GM18858 (cell line): ENCODE measurements around the gene PDGFRB.

Experiments
- ATAC-seq: cut with Tn5 transposase; IDR thresholded peaks from one replicate; pipeline ENCODE4 v1.9.1; 2021; ENCODE audit not compliant: unreplicated experiment

PDGFRB gene

DNA sequence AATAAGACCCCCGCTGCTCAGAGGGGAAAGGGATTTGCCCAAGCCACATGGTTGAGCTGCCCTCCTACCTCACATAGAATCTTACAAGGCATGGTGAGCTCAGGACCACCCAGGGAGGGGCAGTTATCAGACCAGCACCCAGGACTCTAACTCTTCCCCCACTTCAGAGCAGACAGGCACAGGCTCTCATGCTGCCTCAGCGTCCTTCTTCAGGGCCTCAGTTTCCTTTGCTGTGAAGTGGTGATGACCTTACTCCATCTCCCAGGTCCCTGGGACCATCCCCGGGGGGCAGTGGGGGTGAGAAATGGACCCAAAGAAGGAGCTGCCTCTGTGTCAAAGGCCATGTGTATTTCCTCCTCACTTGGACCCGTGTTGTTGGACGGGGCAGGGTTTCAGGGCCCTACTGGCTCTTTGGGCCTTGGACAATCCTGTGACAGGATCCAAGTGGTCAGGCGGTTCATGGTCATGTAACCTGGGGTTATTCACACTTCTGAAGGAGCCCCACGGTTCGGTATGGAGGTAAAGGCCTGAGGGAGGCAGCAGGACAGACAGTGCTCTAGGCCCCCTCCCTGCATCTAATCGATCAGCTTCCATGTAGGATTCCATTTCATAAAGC is 37.6 kb downstream of the PDGFRB start:
- ATAC-seq = no peak

DNA sequence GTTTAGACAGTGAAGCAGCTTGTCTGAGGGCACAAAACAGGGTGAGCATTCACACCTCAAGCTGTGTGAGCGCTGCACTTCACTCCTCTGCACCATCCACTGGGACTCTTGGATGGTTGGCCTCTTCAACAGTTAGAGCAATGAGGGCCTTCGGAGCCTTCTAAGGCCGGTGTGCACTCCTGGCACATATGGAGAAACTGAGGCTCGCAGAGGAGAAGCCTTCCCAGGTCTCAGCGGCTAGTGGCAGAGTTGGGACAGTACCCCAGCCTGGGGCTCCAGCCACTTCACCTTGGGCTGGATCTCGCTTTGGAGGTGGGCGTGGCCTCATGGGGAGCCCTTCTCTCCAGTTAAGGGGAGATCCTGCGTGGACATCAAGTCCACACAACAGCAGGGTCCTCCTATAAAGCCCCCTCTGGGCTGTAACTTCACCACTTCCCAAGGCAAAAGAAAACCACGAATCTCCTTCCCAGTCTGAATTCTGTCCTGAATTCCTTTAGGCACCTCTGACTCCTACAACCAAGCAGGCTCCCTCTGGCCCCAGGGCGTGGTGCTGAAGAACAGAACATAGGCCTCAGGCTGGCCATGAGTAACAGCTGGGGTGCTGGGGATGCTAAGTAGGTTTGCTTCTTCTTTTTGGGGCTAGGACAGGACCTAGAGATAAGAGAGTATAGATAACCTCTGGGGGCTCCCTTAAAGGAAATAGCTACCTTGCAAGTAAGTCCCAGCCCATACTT is 38.8 kb downstream of the PDGFRB start:
- ATAC-seq = no peak

DNA sequence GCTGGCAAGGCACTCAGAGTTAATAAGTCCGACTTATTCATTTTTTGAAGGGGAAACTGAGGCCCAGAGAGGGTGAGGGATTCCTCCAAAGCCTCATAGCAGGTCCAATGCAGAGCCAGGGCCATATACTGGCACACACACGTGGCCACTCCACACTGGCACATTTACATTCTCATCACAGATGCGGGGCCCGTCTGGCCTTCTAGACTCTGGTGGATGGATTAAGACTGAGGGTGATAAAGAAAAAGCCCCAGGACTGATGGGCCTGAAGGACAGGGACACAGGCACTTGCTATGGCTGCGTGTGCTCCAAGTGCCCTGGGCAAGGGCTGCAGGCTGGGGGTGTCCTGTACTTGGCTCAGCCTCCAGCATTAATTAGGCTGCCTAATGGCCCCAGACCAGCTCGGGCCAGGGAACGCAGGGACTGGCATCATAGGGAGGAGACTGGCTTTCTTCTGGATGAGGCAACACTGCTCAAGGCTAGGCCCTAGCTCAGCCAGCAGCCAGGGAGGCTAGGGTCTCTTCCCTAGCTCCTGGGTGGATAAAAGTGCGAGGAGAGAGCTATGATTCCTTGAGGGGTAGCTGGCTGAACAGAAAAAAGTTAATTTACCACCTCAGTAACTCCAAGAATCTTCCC is 40.8 kb downstream of the PDGFRB start:
- ATAC-seq = no peak

DNA sequence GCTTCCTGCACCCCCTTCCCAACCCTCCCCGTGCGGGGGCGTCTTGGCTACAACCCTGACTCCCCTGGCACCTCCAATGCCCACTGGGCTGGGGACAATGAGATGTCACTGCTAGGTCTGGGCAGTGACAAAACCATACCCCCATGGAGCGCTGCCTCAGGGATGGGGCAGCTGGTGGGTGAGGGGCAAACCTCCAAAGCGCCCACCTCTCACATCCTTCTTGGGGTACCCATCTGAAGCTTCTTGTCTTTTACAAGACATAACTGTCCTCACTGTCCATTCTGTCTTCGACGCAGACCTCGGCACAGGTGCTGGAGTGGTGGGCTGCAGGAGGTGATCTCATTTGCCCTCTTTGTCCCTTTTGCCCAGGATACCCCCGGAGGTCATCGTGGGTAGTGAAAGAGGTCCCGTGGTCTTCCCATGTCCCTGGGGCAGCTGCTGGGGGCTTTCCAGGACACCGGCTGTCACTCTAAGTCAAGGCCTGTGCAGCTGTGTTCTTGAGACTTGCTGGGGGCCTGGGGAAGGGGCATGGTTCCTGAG is 41.5 kb downstream of the PDGFRB start:
- no peak for ATAC-seq

DNA sequence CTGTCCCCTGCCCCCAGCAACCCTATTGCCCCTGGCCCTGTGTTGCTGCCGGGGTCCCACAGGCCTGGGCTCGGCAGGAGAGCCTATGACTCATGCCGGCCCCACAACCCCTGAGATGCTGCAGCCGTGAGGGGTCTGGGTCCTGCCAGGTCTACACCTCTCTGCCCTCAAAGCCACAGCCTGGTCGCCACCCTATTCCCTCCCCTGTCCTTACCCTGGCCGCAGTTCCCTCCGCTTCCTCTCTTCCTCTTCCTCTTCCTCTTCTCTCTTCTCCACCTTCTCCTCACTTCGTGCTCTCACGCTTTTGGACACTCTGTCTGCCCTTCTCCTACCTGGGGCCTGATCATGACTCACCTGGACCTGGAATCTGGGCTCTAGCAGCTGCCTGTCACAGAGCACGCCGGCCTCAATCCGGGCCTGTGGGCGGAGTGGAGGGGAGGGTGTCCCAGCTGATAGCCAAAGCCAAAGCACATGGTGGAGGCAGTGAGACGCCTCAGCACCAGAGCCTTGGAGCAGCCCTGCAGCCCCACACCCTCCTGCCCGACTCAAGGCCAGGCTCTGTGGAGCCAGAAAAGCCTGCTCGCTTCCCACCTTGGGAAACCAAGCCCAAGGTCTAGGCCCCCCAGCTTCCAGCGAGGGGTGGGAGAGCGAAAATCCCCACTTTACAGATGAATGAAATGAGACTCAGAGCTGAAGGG is 42.4 kb downstream of the PDGFRB start:
- ATAC-seq = no peak

DNA sequence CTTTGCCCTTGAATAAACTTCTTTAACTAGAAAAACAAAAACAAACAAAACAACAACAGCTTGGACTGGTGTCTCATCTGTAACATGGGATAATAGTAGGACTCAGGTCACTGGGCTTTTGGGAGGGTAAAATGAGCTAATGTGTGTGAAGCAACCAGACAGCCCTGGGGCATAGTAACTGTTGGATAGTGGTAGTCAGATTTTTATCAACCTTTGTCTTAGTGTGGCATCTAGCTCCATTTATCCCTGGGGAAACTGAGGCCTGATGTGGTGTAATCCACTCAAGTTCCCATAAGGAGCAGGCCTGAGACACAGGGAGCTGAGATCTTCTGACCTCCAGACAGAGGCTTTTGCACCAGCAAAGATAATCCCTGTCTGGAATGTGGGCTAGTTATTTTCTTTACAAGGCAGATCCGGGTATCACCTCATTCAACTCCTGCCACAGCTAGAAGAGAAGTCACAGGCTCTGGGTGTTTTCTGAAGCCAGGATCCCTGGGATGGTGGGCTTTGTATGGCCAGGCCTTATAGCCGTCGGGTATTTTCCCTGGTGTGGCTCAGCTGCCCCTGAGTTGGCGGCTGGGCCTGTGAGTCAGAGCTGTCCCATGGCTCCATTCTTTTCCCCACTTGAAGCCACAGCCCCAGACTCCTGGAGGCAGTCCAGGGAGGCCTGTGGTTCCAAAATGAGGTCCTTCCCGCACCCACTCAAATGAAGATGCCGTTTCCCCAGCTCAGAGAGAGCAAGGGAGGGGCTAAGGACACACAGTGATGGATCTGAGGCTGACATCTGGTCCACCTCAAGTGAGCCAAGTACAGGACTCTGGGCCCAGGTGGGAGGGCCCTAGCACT is 43.2 kb downstream of the PDGFRB start:
- no peak for ATAC-seq

DNA sequence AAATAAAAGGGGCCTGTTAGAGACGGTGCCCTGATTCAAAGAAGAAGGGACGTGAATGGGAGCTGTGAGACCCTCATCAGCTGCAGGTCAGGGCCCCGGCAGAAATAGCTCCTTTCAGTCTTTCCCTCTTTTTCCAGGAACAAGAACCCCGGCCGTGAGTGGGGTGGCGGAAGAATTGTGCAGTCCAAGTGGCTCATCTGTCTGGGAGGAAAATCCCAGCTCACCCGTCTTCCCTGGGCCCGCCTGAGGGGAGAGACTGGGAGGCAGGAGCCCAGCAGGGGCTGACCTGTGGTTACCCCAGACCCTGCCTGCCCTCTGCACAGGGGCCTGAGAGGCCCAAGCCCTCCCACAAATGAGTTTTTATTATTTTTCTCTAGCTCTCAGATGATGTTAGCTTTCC is 44.5 kb downstream of the PDGFRB start:
- no peak for ATAC-seq

DNA sequence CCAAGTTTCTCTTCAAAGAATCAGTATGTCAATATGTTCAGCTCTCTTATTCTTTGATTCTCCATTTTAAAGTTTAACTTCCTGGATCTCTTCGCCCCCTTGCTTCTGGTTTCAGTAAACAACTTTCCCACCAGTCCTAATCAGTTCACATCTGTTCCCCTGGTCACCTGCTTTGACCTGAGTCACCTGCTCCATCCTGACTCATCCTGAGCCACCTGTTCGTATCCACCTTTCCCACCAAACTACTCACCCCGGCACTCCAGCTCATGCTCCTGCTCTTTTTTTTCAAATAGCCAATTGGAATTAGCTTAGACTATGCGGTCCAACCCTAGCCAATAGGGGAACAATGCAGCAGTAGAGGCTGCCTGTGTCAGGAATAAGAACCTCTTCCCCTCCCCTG is 45.7 kb downstream of the PDGFRB start:
- no peak for ATAC-seq

DNA sequence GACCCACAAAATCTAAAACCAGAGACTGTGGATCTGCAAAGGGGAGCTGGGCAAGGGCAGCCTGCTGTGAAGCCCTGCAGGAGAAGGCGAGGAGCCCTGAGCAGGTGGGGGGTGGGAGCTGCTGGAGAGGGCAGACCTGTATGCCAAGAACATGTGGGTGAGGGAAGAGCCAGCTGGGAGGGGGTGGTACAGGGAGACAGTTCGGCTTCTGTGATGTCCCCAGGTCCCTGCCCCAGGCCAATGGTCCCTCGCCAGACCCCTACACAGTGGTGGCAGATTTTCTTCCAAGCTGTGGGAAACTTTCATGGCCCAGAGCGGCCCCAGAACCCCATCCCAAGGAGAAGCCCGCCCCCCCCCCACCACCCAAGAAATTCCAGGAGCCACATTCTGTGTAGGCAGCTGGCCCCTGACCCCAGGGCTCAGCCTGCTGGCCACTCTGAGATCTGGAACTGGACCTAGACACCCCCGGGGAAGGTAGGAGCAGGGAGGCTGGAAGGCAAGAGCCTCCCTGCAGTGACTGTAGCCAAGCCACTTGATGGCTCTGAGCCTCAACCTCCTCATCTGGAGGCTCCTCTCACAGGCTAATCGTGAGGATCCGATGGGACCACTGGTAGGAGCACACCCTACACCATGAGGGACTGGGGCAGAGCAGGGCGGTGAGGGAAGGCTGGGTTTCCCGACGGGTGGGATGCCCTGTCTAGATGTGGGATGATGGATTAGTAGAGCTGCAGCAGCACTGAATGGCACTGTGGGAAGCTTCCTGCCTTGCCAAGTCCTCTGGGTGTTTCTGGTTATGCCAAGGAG is 46.7 kb downstream of the PDGFRB start:
- no peak for ATAC-seq

DNA sequence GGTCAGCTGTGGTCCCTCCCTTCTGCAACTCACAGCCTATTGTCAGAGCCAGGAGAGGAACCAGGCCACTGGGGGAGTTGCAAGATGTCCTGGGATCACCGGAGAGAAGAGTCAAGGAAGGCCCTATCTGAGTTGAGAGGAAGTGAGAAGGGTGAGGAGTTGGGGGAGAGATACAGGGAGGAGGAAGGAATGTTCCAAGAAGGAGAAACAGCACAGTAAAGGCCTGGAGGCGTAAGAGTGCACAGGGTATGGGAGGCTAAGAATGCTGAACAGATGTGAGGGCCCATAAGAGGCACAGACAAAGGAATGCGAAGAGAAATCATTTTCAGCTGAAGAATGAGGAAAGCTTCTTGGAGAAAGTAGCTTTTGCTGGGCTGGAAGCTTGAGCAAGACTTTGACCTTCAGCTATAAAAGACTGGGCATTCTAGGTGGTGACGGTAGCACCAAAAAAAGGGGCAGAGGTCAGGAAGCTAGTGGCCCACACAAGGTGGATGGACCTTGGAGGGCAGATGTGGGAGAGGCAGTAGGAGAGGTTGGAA is 47.7 kb downstream of the PDGFRB start:
- ATAC-seq = no peak

DNA sequence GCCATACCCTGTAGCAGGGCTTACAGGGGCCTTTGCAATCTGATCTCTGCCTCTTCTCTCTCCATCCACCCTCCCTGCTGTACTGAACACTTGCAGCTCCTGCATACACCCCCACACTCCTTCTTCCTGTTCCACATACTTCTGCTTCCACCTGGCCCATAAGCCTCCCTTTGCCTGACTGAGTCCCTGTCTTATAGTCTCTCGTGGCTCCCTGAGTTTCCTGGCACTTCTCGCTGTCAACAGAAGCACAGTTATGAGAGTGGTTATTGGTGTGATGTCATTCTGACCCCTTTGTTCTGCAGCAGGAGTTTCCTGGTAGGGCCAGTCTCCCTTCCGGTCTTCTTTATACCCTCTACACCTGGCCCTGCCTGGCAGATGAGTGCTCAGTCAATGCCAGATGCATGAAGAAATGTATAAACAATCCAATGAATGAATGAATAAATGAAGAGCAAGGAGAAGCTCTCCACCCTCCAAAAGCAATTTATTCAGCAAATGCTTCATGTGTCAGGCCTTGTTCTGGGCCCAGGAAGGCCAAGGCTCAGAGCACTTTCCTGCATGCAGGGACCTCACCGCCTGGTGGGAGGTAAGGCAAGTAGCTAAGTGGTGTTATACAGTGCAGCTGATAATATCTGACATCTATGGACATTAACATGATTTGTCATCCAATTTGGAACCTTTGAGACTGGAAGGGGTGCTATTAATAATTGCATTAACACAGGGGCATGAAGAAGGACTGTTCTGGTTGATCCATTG is 48.8 kb downstream of the PDGFRB start:
- no peak for ATAC-seq

DNA sequence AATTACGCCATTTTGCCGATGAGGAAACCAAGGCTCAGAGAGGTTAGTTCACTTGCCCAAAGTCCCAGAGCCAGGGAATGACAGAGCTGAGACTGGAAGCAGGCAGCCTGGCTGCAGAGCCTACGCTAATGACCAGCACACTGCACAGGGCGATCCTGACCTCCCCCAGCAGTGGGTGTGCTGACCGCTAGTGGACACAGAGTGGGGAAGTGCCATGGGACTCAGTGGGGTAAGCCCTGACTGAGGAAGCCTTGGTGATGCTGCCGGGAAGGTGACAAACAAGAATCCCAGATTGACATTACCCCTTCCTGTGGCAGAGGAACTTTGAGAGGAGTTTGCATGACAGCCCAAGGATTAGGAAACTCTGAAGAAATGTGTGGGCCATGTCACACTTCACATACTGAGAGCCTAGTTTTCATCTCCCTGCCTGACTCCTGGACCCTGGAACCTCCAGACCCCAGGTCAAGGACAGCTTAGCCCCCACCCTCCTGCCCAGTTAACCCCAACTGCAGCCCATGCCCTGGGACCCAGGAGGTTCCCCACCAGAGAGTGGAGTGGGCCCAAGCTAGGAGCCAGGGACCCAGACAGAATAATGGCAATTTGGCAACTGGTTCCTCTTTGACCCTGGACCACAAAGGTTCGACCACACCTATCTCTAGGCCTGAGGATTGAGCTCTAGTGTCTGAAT is 49.6 kb downstream of the PDGFRB start:
- no peak for ATAC-seq

DNA sequence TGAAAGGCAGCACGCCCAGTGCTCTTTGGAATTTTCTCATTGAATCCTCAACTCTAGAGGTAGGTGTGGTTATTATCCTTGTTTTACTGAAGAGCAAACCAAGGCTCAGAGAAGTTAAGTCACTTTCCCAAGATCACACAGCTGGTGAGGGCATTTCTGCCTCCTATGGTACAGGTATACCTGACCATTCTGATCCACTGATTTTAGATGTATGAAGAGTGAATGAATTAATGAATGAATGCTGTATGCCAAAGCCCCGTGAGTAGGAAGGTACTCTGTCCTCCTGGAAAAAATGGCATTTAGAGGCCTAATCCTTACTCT is 51.1 kb downstream of the PDGFRB start:
- ATAC-seq = no peak

DNA sequence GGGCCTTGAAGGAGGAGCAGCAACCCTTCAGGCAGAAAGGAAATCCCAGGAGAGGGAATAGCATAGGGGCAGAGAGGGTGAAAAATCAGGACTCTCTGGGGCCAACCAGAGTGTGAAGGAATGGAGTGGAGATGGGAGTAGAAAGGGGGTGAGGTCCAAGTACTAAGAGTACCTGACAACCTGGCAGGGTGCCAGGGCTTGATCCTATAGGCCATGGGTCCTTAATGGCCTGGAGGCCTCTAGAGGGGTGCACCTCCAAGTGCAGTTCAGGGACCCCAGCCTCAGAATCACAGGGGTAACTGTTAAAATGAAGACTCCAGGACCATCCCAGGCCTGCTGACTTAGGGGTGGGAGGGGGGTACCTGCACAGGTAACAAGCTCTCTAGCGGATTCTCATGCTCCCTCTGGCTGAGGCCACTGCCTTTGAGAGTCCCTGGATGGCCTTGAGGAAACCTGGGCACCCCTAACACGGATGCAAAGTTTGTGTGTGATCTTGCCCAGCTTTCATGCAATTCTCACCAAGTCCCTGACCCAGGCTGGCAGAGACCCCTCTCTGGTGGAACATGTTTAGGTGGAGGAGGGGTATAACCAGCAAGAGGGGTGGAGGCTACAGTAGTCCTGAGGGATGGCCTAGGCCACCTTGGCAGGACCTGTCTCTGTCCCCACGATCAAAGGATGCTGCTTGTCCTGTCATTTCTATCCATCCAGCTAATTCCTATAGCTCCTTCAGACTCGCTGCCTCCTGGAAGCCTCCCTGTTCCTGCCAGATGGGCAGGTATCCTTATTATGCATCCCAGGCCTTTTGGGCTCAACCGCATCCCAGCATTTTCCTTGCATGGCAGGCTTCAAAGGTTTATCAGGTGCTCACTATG is 51.7 kb downstream of the PDGFRB start:
- ATAC-seq = no peak

DNA sequence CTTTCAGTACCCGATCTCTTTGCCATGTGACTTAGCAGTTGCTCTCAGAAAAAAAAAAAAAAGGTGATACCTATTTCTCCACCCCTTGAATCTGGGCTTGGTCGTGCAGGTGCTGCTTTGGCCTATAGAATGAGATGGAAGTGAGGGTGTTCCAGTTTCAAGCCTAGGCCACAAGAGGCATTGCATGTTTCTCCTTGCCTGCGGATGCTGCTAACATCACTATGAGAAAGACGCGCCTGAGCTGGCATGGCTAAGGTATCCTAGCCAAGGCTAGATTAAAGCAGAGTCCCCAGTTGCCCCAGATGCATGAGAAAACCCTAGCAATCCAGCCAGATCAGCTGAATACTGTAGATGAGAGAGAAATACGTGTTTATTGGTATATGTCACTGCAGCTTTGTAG is 54.6 kb downstream of the PDGFRB start:
- no peak for ATAC-seq

DNA sequence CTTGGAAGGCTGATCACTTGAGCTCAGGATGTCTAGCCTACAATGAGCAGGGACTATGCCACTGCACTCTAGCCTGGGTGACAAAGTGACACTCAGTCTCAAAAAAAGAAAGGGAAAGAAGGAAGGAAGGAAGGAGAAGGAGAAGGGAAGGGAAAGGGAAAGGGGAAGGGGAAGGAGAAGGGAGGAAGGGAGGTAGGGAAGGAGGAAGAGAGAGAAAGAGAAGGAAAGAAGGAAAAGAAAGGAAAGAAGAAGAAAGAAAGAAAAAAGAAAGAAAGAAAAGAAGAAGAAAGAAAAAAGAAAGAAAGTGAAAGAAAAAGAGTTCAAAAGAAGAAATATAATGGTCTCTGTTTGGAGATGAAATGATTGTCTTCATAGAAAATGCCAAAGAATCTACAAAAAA is 58.5 kb downstream of the PDGFRB start:
- no peak for ATAC-seq

DNA sequence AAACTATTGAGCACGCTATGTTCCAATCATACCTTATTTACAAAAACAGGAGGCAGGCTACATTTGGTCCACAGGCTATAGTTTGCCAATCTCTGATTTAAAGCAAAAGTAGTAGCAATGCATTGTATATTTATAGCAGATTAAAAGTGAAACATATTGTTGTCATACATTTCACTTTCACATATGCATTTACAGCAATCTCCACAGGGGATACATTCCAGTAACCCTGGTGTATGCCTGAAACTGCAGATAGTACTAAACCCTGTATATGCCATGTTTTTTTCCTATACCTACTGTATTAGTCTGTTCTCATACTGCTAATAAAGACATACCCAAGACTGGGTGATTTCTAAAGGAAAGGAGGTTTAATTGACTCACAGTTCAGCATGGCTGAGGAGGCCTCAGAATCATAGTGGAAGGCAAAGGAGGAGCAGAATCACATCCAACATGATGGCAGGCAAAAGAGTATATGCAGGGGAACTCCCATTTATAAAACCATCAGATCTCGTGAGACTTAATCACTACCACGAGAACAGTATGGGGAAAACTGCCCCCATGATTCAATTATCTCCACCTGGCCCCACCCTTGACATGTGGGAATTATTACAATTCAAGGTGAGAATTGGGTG is 63.4 kb downstream of the PDGFRB start:
- peak; percentile 74 for ATAC-seq
